ENCODE results near the gene UBE2N. TPM values are rescaled to one million over a fixed set of nuclear protein-coding genes. Genes with fewer than 3 reads are reported as not detected.

The UBE2N gene
- total and polyA plus RNA-seq, 2 donors (not counting 3 experiments of a cell fraction or from before 2014, with no cell fraction given): 59.2 to 125 TPM

DNA sequence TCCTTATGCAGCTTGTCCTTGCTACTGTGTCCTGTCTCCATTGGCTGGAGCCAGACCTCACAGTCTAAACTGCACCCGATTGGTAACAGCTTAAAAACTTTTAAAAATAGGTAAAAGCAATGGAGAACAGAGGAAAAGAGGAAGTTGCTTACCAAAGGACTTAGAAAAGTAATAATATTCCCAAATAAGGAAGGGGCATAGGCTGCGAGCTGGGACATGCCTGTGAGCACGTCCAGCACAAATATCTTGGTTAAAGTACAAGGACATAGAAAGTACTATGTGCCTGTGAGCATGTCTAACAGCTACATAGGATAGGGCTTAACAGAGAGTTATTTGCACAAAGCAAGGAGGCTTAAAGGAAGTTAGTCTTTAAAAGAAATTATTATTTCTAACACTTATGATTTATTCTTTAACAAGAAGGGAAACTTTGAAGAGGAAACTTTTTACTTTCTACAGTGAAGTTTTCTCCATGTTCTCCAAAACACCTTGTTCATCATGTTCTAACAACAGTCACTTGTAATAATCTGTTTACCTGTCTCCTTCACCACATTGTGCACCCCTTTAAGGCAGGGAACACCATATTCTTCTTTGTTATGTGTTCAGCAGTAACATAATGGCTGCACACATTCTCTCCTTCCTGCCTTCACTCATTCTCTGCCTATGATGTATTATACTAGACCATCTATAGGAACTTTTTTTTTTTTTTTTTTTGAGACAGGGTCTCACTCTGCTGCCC, 9.8 kb upstream of the UBE2N start:
- H3K27me3 ChIP-seq (ENCODE audit: control insufficient read depth in 2 of 2, insufficient read depth in 2 of 2, low read length in 2 of 2): peaks cover 3 to 4% of the 10 kb centered on the region in 2 experiments
- H3K27ac ChIP-seq (ENCODE audit: insufficient read depth, low read depth, low read length): no peak overlapping the region
- BruUV-seq (replicated peaks): no TSS peak
- no peak overlapping the region for H3K4me3 ChIP-seq (replicated peaks in 1 of 3; ENCODE audit: insufficient read depth in 1 of 3, low read depth in 1 of 3, low read length in 3 of 3)
- POLR2A ChIA-PET: no interaction called here
- FAIRE-seq (no peak), DNase-seq (ENCODE audit: low read depth, low spot score) (no peak)
- intact Hi-C loops (cut with micrococcal nuclease) (no loop called here), dilution Hi-C loops (cut with MboI; ENCODE audit: extremely low pct_ligation_motif_present, low sequenced_read_pairs) (no loop called here)
- H4K20me1 ChIP-seq (replicated peaks; ENCODE audit: control insufficient read depth, extremely low read depth, insufficient read depth, low read length): no peaks in the 10 kb centered on the region
- no peak overlapping the region for H3K4me2 ChIP-seq (ENCODE audit: insufficient read depth, low read length)
- H3K9me3 ChIP-seq (replicated peaks; ENCODE audit: control insufficient read depth, insufficient read depth, low read length): no peaks in the 10 kb centered on the region
- H2AFZ ChIP-seq (ENCODE audit: low read depth, low read length): no peak overlapping the region
- no peaks in the 10 kb centered on the region for H3K36me3 ChIP-seq (ENCODE audit: control insufficient read depth in 2 of 2, extremely low read depth in 1 of 2, insufficient read depth in 2 of 2, low read length in 2 of 2)
- H3K9me1 ChIP-seq (replicated peaks; ENCODE audit: control insufficient read depth, extremely low read depth, insufficient read depth, low read length): no peaks in the 10 kb centered on the region
- H3K9ac ChIP-seq (replicated peaks; ENCODE audit: extremely low read depth, insufficient read depth, low read length): no peak overlapping the region
- H3K4me1 ChIP-seq (ENCODE audit: control insufficient read depth, extremely low read depth, insufficient read depth, low read length): no peaks in the 10 kb centered on the region
- CTCF ChIA-PET: no interaction called here
- TF ChIP-seq POLR2A (IDR thresholded peaks at IDR 0.05; ENCODE audit: low read depth, low read length): no peak
- TF ChIP-seq, protein P1, sequence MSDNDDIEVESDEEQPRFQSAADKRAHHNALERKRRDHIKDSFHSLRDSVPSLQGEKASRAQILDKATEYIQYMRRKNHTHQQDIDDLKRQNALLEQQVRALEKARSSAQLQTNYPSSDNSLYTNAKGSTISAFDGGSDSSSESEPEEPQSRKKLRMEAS (IDR thresholded peaks at IDR 0.05; ENCODE audit: insufficient read depth, insufficient read length): no peak
- TF ChIP-seq JUN (IDR thresholded peaks at IDR 0.05; ENCODE audit: borderline replicate concordance, insufficient read depth, insufficient read length, low read depth): no peak
- no peaks in the 10 kb centered on the region for H3K79me2 ChIP-seq (ENCODE audit: control insufficient read depth, insufficient read depth, low read length)

DNA sequence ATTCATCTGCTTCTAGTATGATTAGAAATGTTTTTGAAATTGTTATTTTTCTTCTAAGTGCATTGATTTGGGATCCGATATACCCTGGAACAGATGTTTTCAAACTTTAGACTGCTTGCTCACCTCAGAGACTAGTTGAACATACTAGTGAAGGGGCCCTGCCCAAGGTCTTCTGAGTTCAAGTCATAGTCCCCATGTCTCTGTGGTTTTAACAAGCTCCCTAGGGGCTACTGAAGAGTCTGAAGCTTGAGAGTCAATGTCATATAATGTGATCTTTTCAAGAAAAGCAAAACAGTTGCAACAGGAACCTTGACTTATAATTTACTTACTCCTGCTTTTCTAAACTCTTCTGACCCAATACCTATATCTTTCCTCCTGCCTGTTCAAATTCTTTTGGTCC, 7.5 kb upstream of the UBE2N start:
- Histone ChIP-seq H3K27me3 (ENCODE audit: control insufficient read depth in 2 of 2, insufficient read depth in 2 of 2, low read length in 2 of 2) (peaks cover 3 to 4% of the 10 kb centered on the region in 2 experiments), H3K27ac (ENCODE audit: insufficient read depth, low read depth, low read length) (no peak overlapping the region), H3K4me3 (replicated peaks in 1 of 3; ENCODE audit: insufficient read depth in 1 of 3, low read depth in 1 of 3, low read length in 3 of 3) (no peak overlapping the region), H3K36me3 (ENCODE audit: control insufficient read depth in 2 of 2, extremely low read depth in 1 of 2, insufficient read depth in 2 of 2, low read length in 2 of 2) (no peaks in the 10 kb centered on the region), H3K4me2 (ENCODE audit: insufficient read depth, low read length) (no peak overlapping the region), H2AFZ (ENCODE audit: low read depth, low read length) (no peak overlapping the region), H3K79me2 (ENCODE audit: control insufficient read depth, insufficient read depth, low read length) (no peaks in the 10 kb centered on the region), H3K9me3 (replicated peaks; ENCODE audit: control insufficient read depth, insufficient read depth, low read length) (no peaks in the 10 kb centered on the region), H3K9ac (replicated peaks; ENCODE audit: extremely low read depth, insufficient read depth, low read length) (no peak overlapping the region), H3K4me1 (ENCODE audit: control insufficient read depth, extremely low read depth, insufficient read depth, low read length) (no peaks in the 10 kb centered on the region), H3K9me1 (replicated peaks; ENCODE audit: control insufficient read depth, extremely low read depth, insufficient read depth, low read length) (no peaks in the 10 kb centered on the region), H4K20me1 (replicated peaks; ENCODE audit: control insufficient read depth, extremely low read depth, insufficient read depth, low read length) (no peaks in the 10 kb centered on the region)
- intact Hi-C loops (cut with micrococcal nuclease): no loop called here
- CTCF ChIA-PET: no interaction called here
- TF ChIP-seq POLR2AphosphoS5 (IDR thresholded peaks at IDR 0.05; ENCODE audit: insufficient read depth, low read depth, low read length): no peak
- no peak for TF ChIP-seq EZH2 (IDR thresholded peaks at IDR 0.05; ENCODE audit: borderline replicate concordance, low read depth, low read length, severe bottlenecking)
- no peak for TF ChIP-seq FOS (IDR thresholded peaks at IDR 0.05; ENCODE audit: borderline replicate concordance, insufficient read depth, low read length)
- TF ChIP-seq, protein P1 (IDR thresholded peaks at IDR 0.05; ENCODE audit: insufficient read depth, insufficient read length): no peak
- no peak for TF ChIP-seq POLR2A (IDR thresholded peaks at IDR 0.05; ENCODE audit: low read depth, low read length)
- no peak for TF ChIP-seq JUN (IDR thresholded peaks at IDR 0.05; ENCODE audit: borderline replicate concordance, insufficient read depth, insufficient read length, low read depth)
- TF ChIP-seq GATA2 (IDR thresholded peaks at IDR 0.05; ENCODE audit: insufficient read depth, insufficient read length, low read depth, low read length): no peak
- no peak for TF ChIP-seq MYC (IDR thresholded peaks at IDR 0.05; ENCODE audit: low read depth, low read length)
- TF ChIP-seq, protein P2, sequence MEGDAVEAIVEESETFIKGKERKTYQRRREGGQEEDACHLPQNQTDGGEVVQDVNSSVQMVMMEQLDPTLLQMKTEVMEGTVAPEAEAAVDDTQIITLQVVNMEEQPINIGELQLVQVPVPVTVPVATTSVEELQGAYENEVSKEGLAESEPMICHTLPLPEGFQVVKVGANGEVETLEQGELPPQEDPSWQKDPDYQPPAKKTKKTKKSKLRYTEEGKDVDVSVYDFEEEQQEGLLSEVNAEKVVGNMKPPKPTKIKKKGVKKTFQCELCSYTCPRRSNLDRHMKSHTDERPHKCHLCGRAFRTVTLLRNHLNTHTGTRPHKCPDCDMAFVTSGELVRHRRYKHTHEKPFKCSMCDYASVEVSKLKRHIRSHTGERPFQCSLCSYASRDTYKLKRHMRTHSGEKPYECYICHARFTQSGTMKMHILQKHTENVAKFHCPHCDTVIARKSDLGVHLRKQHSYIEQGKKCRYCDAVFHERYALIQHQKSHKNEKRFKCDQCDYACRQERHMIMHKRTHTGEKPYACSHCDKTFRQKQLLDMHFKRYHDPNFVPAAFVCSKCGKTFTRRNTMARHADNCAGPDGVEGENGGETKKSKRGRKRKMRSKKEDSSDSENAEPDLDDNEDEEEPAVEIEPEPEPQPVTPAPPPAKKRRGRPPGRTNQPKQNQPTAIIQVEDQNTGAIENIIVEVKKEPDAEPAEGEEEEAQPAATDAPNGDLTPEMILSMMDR (IDR thresholded peaks at IDR 0.05; ENCODE audit: extremely low read depth in 1 of 2, insufficient read depth in 1 of 2, low read depth in 1 of 2, low read length in 2 of 2): no peak
- POLR2A ChIA-PET: no interaction called here
- BruUV-seq (replicated peaks): no TSS peak
- dilution Hi-C loops (cut with MboI; ENCODE audit: extremely low pct_ligation_motif_present, low sequenced_read_pairs): no loop called here
- FAIRE-seq (no peak), DNase-seq (ENCODE audit: low read depth, low spot score) (no peak)

Measured in endothelial cell of umbilical vein (primary cell).